CD4-positive, alpha-beta T cell treated with Interleukin-6 for 4 hours (primary cell): ENCODE results near the gene IGF2R.
"Not testable (repeated sequence)": the region's sequence is repeated elsewhere in the genome, so short reads cannot be mapped to it uniquely, and the experiment has no call there.

Source experiments
- DNase-seq: peaks from one replicate; pipeline ENCODE4 v3.0.0-alpha.2; 2020; ENCODE audit warnings: mixed read lengths

The IGF2R gene

GRCh38 chr6:160000280-160000704 is 31.4 kb downstream of the IGF2R start:
- DNase-seq: no peak

- DNase-seq: not testable (repeated sequence)
These were observed 32.1 kb downstream of the IGF2R start for GRCh38 chr6:160000893-160001427.

- no peak for DNase-seq
These were observed 34.0 kb downstream of the IGF2R start for GRCh38 chr6:160002882-160003281.

GRCh38 chr6:160004018-160004417 is 35.1 kb downstream of the IGF2R start:
- DNase-seq: no peak

GRCh38 chr6:160004419-160005175 is 35.7 kb downstream of the IGF2R start:
- DNase-seq: no peak

- DNase-seq: no peak
These were observed 36.3 kb downstream of the IGF2R start for GRCh38 chr6:160005211-160005610.

GRCh38 chr6:160005861-160006540 is 37.1 kb downstream of the IGF2R start:
- no peak for DNase-seq

- no peak for DNase-seq
These were observed 38.3 kb downstream of the IGF2R start for GRCh38 chr6:160007145-160007544.

GRCh38 chr6:160007611-160008010 is 38.7 kb downstream of the IGF2R start:
- no peak for DNase-seq

GRCh38 chr6:160010067-160010466 is 41.2 kb downstream of the IGF2R start:
- DNase-seq: no peak

- peak; percentile 42 for DNase-seq
These were observed 45.3 kb downstream of the IGF2R start for GRCh38 chr6:160013987-160014868.

GRCh38 chr6:160014869-160015182 is 45.9 kb downstream of the IGF2R start:
- DNase-seq: no peak

- DNase-seq: peak; percentile 37
These were observed 47.1 kb downstream of the IGF2R start for GRCh38 chr6:160015778-160016684.

- DNase-seq: no peak
These were observed 53.2 kb downstream of the IGF2R start for GRCh38 chr6:160022101-160022500.

GRCh38 chr6:160022793-160023192 is 53.9 kb downstream of the IGF2R start:
- no peak for DNase-seq

GRCh38 chr6:160024152-160024551 is 55.3 kb downstream of the IGF2R start:
- no peak for DNase-seq

GRCh38 chr6:160027076-160027475 is 58.2 kb downstream of the IGF2R start:
- no peak for DNase-seq

- DNase-seq: no peak
These were observed 59.0 kb downstream of the IGF2R start for GRCh38 chr6:160027931-160028330.

GRCh38 chr6:160028487-160029275 is 59.8 kb downstream of the IGF2R start:
- no peak for DNase-seq

GRCh38 chr6:160029525-160029924 is 60.6 kb downstream of the IGF2R start:
- no peak for DNase-seq

GRCh38 chr6:160030103-160030502 is 61.2 kb downstream of the IGF2R start:
- DNase-seq: no peak
